NB4 (cell line): Measurements from ENCODE around the gene CCDC169.

Experiments
- CTCF ChIP-seq: IDR thresholded peaks from one replicate; pipeline ENCODE4 v1.5.1; 2012; ENCODE audit warnings: low read depth, low read length
- MAX ChIP-seq: IDR thresholded peaks from 2 replicates; pipeline ENCODE4 v1.6.1; 2011; ENCODE audit warnings: low read depth, low read length
- POLR2A ChIP-seq: IDR thresholded peaks from 2 replicates; pipeline ENCODE4 v1.6.1; 2011; ENCODE audit warnings: mild to moderate bottlenecking; ENCODE audit not compliant: insufficient read length; ENCODE audit errors: extremely low read depth

GRCh38 chr13:36214163-36214921, 83.3 kb downstream of the CCDC169 start, which contains the start of gene SOHLH2:
- no peak for TF ChIP-seq CTCF
- no peak for TF ChIP-seq POLR2A
- no peak for TF ChIP-seq MAX
